GM18526 (cell line): ENCODE data around the gene METRNL.

Experiments used
- POLR2A ChIP-seq: IDR thresholded peaks from 3 replicates; pipeline ENCODE4 v1.6.1; 2011; ENCODE audit not compliant: insufficient read length; ENCODE audit errors: extremely low read depth

METRNL gene

DNA sequence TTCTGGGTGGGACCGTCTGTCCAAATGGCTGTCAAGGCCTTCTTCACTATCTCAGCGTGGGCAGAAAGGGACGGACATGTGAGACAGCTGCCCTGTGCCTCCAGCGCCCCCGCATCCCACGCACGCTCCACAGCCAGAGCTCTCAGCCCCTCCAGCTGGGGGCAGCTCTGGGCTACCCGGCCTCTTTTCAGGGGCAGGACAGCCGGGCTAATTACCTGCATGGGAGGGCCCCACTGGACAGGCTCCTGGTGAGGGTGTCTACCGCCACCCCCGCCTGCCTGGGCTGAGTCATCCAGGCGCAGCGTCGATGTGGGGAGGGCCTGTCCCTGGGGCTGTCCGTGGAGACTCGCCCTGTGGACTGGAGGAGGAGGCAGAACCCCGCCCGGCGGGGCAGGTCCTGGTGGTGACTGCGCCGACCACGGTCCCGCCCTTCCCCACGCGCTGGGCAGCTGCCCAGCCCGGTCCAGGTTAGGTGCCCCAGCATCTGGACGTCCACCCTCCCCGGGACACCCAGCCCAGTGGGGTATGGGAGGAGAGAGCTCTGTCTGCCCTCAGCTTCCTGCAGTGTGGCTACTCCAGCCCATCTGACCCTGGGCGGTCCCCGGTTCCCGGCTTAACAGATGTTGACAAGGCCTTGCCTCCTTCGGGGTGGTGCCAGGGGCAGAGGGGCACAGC is 5.9 kb upstream of the METRNL start:
- TF ChIP-seq POLR2A: no peak

DNA sequence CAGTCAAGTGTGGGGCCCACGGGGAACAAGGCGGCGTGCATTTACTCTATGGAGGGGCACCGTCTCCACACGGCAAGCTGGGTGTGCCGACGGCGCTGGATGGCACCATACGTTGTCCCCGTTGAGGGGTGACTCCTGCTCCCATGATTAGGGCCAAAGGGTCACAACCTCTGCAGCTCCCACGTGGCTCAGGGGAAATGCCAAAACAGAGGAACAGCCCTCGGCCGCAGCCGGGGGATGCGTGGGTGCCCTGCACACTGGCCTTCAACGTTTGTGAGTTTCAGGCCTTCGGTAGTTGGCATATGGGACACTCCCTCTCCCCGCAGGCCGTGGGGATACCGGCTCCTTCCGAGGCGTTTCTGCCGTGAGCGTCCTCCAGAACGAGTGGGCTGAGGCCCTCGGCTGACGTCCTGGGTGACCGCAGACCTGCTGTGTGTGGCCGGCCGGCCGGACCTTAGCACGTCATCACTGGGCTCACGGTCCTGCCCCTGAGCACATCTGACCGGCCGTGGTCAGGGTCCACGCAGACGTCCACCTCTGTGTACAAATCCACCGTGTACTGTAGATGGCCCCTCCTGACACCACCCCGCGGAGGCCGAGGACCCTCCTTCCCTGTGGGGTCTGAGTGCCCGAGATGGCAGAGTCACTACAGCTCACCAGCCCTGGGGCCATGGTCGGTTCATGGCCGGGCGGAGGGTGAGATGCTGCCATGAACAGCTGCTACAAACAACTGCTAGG is 4.8 kb upstream of the METRNL start:
- TF ChIP-seq POLR2A: no peak

DNA sequence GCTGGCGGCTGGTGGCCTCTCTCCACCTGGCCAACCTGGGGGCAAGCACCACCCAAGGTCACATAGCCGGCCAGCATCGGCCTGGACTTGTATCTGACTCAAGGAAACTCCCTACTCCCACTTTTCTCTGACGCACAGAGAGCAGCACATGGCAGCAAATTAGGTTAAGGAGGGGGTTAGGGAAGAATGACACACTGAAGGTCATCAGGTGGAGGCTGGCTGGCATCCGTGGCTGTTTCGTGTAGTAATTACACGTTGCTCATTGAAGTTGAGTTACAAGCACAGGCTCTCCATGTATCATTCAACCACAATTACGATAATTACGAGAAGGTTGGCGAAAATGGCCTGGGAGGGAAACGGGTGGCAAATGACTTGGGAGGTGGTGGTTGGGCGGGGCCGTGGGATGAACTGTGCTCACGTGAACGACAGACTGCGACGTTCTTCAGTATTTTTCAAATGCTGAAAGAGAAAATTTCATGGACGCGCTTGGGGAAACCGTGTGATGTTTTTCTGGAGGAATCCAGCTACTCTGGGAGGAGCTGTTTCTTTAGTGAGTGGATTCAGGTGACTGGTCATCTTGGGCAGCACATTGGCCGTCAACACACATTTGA is 4.0 kb upstream of the METRNL start:
- no peak for TF ChIP-seq POLR2A

DNA sequence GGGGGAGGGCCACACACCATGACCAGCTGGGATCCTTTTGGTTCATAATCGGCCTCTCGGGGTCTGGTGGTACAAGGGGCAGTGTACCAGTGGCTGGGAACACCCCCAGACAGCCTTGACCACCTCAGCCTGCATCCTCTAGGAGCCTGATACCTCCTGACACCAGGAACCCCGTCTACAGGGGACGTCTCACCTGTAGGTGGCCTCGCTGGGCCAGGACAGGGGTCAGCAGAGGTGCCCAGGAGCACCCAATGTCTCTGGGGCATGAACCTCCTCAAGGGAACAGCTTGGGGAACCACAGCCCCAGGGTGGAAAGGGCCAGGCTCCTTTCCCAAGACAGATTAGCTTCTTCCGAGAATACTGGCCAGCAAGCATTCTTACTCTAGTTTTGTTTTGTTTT is 2.5 kb upstream of the METRNL start:
- TF ChIP-seq POLR2A: no peak

DNA sequence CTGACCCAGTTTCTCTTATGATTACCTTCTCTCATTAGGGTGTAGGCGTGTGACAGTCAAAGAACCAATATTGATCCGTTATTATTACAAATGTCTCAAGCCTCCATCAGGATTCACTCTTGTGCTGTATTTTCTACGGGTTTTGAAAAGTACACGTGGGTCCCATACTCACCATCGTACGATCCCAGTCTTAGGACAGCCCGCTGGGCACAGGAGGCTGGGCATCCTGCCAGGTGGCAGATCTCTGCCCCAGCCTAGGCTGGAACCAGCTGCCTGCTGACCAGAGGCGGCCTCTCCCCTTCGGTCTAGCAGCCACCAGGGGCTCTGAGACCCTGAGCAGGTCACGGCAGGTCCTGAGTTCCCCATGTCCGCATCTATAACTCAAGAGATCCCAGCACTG is 2.0 kb upstream of the METRNL start:
- TF ChIP-seq POLR2A: no peak

DNA sequence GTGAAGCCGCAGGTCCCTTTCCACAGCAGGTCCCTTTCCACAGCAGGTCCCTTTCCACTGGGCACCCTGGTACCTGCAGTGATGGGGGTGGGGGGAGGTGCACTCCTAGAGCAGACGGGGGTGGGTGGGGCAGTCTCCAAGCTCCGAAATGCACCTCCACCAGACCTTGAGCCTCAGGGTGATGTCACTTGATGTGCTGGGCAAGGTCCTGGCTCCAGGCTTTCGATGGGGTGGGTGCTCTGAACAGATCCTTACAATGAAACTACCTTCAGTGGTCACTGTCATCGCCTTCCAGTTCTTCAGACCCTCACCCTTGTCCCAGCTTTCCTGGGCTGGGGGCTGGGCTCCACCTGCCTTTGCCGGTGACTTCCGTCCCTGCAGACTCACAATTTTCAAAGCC is 1.5 kb upstream of the METRNL start:
- no peak for TF ChIP-seq POLR2A

DNA sequence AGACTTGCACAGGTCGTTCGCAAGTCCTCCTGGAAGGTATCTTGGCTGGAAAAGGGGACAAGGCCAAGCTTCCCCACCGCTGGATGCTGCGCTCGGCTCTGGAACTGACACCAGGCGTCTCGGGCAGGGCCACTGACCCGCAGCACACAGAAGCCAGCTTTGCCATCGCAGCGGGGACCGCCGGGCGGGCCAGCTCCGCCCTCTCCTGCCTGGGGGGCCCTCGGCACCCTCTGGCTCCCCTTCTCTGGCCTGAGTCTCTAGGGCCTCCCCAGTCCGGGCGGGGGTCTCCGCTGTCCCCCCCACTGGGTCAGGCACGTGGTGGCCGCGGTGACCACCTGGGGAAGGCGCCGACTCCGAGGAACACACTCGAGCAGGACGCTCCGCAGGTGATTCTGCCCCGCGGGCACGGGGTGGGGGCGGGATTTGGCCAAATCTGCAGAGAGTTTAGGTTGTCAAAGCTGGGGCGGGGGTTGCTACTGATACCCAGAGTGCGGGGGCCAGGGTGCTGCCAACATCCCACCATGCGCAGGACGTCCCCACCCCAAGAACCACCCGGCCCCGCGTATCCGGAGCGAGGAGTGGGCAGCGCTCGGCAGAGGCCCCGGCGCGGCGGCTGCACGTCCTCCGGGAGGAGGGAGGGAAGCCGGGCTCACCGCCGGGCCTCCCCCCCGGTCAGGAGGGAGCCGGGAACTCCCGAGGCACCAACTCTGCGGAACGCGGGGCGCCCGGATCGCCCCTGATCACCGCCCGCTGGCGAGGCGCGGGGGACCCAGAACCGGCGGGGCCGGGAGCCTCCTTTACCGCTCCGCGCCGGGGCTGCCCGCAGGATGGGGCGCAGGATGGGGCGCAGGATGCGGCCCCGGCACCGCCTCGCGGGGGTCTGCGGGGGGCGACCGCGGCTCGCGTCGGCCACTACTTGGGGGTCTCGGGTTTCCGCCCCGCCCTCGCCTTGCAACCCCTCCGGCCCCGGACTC is 744 bp upstream of the METRNL start:
- TF ChIP-seq POLR2A: no peak

DNA sequence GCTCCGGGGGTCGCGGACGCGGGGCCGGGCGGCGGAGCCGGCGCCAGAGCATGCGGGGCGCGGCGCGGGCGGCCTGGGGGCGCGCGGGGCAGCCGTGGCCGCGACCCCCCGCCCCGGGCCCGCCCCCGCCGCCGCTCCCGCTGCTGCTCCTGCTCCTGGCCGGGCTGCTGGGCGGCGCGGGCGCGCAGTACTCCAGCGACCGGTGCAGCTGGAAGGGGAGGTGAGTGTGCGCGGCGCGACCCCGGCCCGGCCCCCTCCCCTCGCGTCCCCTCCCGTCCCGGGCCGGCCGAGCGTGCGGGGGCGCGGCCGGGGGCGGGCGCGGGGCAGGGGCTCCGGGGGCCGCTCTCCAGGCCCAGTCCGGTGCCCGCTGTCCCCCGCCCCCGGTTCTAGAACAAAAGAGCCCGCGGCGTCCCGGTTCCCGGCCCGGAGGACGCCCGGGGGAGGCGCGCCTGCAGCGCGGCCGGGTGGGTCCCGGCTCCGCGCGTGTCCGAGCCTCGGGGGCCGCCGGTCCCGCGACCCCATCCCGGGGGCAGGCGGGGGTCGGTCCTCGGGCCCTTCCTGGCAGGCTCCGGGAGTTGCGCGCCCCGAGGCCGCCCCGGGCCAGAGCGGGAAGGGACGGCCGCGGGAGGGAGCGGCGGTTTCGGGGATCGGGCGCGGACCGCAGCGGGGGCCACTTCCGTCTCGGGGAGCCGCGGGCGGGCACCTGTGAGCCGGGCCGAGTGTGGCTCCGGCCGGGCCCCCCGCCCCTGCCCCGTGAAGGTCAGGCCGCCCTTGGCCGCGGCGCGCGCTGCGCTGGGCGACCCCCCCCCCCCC is 563 bp downstream of the METRNL start:
- TF ChIP-seq POLR2A: no peak

DNA sequence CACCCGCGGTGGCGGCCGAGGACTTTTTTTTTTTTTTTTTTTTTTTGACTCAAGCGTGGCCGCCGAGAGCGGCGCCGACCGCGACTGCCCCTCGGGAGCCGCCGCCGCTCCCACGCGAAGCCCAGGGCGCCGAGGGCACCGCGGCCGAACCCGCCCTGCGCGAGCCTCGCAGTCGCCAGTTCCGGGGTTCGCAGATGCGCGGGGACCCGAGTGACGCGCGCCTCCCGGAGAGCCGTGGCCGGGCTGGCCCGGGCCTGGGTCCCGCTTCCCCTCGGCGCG is 1.1 kb downstream of the METRNL start:
- TF ChIP-seq POLR2A: no peak

DNA sequence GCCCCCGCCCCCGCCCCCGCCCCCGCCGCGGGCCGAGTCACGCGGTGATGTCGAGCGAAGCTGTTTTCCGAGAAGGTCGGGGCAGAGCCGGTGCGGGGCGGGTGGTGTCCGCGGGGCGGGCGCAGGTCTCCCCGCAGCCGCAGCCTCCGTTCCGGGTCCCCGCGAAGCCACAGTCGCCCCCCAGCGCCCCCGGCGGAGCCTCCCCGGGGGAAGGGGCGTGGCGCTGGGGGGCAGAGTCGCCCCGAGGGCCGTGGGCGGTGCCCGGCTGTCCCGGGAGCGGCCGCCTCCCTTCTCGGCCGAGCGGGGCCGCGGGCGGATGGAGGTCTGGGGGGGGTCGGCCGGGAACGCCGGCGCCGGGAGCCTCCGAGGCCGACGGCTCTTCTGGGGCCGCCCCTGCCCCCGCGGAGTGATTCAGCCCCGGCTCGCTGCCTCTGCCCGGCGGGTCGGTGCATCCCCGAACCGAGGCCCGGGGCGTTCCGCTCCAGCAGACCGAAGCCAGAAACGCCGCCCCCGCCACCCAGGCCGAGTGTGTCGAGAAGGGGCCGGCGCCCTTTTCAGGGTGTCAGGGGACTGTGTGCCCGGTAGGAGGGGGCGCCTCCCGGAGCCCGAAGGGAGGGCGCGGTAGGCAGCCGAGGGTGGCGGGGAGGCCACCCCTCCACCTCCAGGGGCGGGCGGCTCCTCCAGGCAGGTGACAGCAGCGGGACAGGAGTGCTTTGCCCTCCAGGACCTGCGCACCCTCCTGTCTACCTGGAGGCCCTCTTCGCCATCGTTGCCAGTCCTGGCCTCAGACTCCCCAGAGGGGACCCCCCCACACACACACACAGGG is 1.7 kb downstream of the METRNL start:
- no peak for TF ChIP-seq POLR2A

DNA sequence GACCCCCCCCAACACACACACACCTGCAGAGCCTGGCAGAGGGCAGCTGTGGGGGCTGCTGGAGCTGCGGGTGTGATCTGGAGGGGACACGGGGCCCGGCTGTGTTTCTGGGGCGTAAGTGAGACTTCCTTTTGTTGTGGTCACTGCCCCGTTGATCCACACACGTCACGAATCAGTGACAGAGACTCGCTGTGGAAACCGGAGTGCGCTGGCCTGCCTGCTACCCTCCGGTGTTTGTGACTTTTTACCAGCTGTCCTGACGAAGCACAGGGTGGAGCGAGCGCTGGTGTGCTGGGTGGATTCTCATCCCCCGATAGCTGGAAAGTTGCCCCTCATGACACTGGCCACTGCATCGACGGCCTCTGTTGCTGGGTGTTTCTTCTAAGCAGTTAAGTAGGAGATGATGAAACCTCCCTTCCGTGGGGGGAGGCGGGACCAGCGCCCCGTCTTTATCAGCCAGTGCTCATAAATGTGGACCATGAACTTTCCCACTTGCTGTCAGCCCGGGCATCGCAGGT is 2.3 kb downstream of the METRNL start:
- no peak for TF ChIP-seq POLR2A

DNA sequence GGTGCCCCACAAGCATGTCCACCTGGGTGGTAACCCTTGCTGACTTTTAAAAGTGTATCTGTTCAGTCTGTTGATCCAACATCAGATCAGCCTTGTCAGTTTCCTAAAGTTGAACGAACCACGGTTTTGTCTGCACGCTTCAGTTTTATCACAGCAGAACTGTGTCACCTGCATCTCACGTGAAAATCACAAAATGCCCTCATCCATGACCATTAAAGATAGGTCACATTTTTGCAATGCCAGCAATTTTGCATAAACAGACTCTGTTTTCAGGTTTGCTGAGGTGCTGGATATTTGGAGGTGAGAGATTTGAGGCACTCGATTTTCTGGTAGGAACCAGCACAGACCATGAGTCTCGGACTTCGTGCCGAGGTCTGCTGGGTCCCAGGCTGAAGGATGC is 3.0 kb downstream of the METRNL start:
- TF ChIP-seq POLR2A: no peak

DNA sequence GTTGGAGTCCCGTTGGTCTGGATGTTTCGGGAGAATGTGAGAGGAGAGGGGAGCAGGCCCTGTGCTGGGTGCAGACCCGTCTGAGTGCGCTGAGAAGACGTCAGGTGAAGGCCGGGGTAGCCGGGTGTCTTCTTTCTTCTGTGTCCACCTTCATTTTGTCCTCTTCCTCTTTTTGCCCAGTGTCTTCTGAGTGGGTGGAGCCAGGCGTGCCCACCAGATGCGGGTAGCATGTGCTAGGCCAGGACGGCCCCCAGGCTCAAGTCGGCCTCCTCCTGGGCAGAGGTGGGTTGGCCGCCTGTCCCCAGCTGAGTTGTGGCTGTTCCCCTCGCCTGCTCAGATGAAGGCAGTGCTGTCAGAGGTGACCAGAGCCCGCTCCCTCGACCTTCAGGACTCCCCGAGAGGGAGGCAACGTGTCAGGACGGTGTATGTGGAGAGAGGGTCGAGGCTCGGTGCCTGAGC is 3.5 kb downstream of the METRNL start:
- TF ChIP-seq POLR2A: no peak
